B cell (primary cell): ENCODE data around the gene NTM. TPM values are rescaled to one million over a fixed set of nuclear protein-coding genes. Genes with fewer than 3 reads are reported as not detected.

Experiments
- ATAC-seq: fragments of 200-7000 bp; cut with Tn5 transposase; one replicate; pipeline ENCODE4 v1.10.0; 2021; ENCODE audit warnings: low read depth, mild to moderate bottlenecking, moderate number of reproducible peaks, moderate library complexity
- CTCF ChIA-PET: fragments of 350-600 bp; sonication (Branson Sonifier 250); formaldehyde crosslinking; loops from one replicate; lab custom pipeline; 2021; ENCODE audit warnings: antibody characterized with exemption, inconsistent platforms; lab: Charles Lee
- POLR2A ChIA-PET: fragments of 350-600 bp; sonication (Branson Sonifier 250); formaldehyde crosslinking; loops from one replicate; lab custom pipeline; 2021; ENCODE audit warnings: antibody characterized with exemption; lab: Charles Lee
- DNase-seq: peaks from one replicate; pipeline ENCODE4 v3.0.0; 2013
- H2AFZ ChIP-seq: 2 replicates; pipeline ENCODE4 v1.6.1; 2012; ENCODE audit warnings: mild to moderate bottlenecking, low read depth, low read length; ENCODE audit not compliant: insufficient read depth, poor library complexity, severe bottlenecking
- H3K27ac ChIP-seq, 2 donors: 1 replicate in 1 of 2; 2 replicates in 1 of 2; pipeline ENCODE4 v1.5.1; 2012 to 2013; ENCODE audit warnings: low read length in 2 of 2, mild to moderate bottlenecking in 2 of 2, moderate library complexity in 1 of 2
- H3K27me3 ChIP-seq, 4 experiments: fragments of 200-600 bp in 1 of 4; sonication (generic) in 1 of 4; replicated peaks in 1 of 4; 1 replicate in 2 of 4; 2 replicates in 2 of 4; pipeline versions ENCODE4 v1.6.1 to v1.7.0; 2013 to 2016; ENCODE audit warnings: low read length in 3 of 4, mild to moderate bottlenecking in 2 of 4, mixed read lengths in 1 of 4, moderate library complexity in 1 of 4; ENCODE audit not compliant: insufficient read depth in 4 of 4, control insufficient read depth in 3 of 4; ENCODE audit errors: control extremely low read depth in 1 of 4
- H3K36me3 ChIP-seq, 2 experiments: replicated peaks in 1 of 2; 1 replicate in 1 of 2; 2 replicates in 1 of 2; pipeline versions ENCODE4 v1.6.1 to v1.7.1; 2013; ENCODE audit warnings: low read length in 1 of 2; ENCODE audit not compliant: insufficient read depth in 2 of 2, control insufficient read depth in 1 of 2; ENCODE audit errors: control extremely low read depth in 1 of 2, extremely low read depth in 1 of 2
- H3K4me1 ChIP-seq, 2 donors: fragments of 200-600 bp in 1 of 2; sonication (generic) in 1 of 2; 1 replicate in 1 of 2; 2 replicates in 1 of 2; pipeline versions ENCODE4 v1.5.1 to v1.6.1; 2013 to 2017; ENCODE audit warnings: low read length in 2 of 2; ENCODE audit not compliant: control insufficient read depth in 2 of 2, insufficient read depth in 2 of 2
- H3K4me2 ChIP-seq: replicated peaks from 2 replicates; pipeline ENCODE3; 2012; ENCODE audit warnings: mild to moderate bottlenecking, low read depth, low read length; ENCODE audit not compliant: poor library complexity, severe bottlenecking
- H3K4me3 ChIP-seq, 5 experiments: fragments of 200-600 bp in 1 of 5; sonication (generic) in 1 of 5; 1 replicate in 3 of 5; 2 replicates in 2 of 5; pipeline versions ENCODE4 v1.5.1 to v1.7.0; 2011 to 2016; ENCODE audit warnings: low read length in 4 of 5, mild to moderate bottlenecking in 4 of 5, low read depth in 2 of 5, control low read depth in 1 of 5, moderate library complexity in 1 of 5; ENCODE audit not compliant: insufficient read depth in 1 of 5; ENCODE audit errors: control extremely low read depth in 1 of 5, extremely low read depth in 1 of 5
- H3K79me2 ChIP-seq: fragments of 200-600 bp; sonication (generic); one replicate; pipeline ENCODE4 v1.6.0; 2016; ENCODE audit warnings: low read length; ENCODE audit not compliant: control insufficient read depth, insufficient read depth
- H3K9ac ChIP-seq: fragments of 200-600 bp; sonication (generic); 2 replicates; pipeline ENCODE4 v1.6.1; 2017; ENCODE audit warnings: mild to moderate bottlenecking, low read length, moderate library complexity
- H3K9me3 ChIP-seq, 3 donors: one replicate each; pipeline versions ENCODE4 v1.6.1 to v1.7.1; 2013; ENCODE audit warnings: low read length in 2 of 3; ENCODE audit not compliant: control insufficient read depth in 2 of 3, insufficient read depth in 1 of 3; ENCODE audit errors: control extremely low read depth in 1 of 3
- H4K20me1 ChIP-seq: 2 replicates; pipeline ENCODE4 v1.6.0; 2012; ENCODE audit warnings: mild to moderate bottlenecking, low read length; ENCODE audit not compliant: insufficient read depth, control insufficient read depth, poor library complexity, severe bottlenecking
- H3K27ac Mint-ChIP-seq: one replicate; pipeline ENCODE4 v1.8.0; 2021; ENCODE audit warnings: mixed read lengths
- H3K27me3 Mint-ChIP-seq: one replicate; pipeline ENCODE4 v1.8.0; 2021; ENCODE audit warnings: mixed read lengths
- H3K4me1 Mint-ChIP-seq: one replicate; pipeline ENCODE4 v1.8.0; 2021; ENCODE audit warnings: mixed read lengths
- H3K4me3 Mint-ChIP-seq: one replicate; pipeline ENCODE4 v1.8.0; 2021; ENCODE audit warnings: mixed read lengths
- H3K9me3 Mint-ChIP-seq: one replicate; pipeline ENCODE4 v1.8.0; 2022; ENCODE audit warnings: mixed read lengths; ENCODE audit not compliant: insufficient read depth
- CTCF ChIP-seq: fragments of 200-600 bp; IDR thresholded peaks from one replicate; pipeline ENCODE4 v1.8.0; 2022; ENCODE audit warnings: antibody characterized with exemption, mild to moderate bottlenecking
- EZH2 ChIP-seq: IDR thresholded peaks from 2 replicates; pipeline ENCODE4 v1.6.1; 2012; ENCODE audit warnings: borderline replicate concordance, low read depth, mild to moderate bottlenecking, moderate library complexity, low read length; ENCODE audit not compliant: insufficient read depth, poor library complexity, severe bottlenecking
- WGBS: methylation state at CpG from one replicate; pipeline ENCODE4 v1.1.5; 2013; ENCODE audit warnings: missing lambda C conversion rate; ENCODE audit not compliant: insufficient coverage; 5-methylcytosine and 5-hydroxymethylcytosine counted together
- intact Hi-C: fragments of 100-400 bp; cut with micrococcal nuclease; formaldehyde crosslinking; loops from one replicate; pipeline ENCODE4 v1.10.0; 2022
- polyA plus RNA-seq: library from polyadenylated mRNA; depleted of rRNA; stranded (reverse); fragments of >200 nt; gene quantifications from 2 replicates; pipeline ENCODE4 v1.2.3, GENCODE V29; 2012
- total RNA-seq, 2 donors: library from RNA; stranded (reverse); fragments of 120-200 nt in 1 of 2; gene quantifications; 1 replicate in 1 of 2; 2 replicates in 1 of 2; pipeline versions ENCODE4 v1.2.3 to v1.2.4, GENCODE V29; 2013 to 2022

The NTM gene
- total and polyA plus RNA-seq, 2 donors (not counting 1 experiment from before 2014, with no cell fraction given): not detected

GRCh38 chr11:132238331-132238866 is 868.0 kb downstream of the NTM start:
- H4K20me1 ChIP-seq: no peaks in the 10 kb centered on the region
- H3K27me3 Mint-ChIP-seq: no peaks in the 10 kb centered on the region
- no peak overlapping the region for H3K4me3 ChIP-seq
- no peak overlapping the region for H3K27ac Mint-ChIP-seq
- ChIA-PET POLR2A (no interaction called here), CTCF (no interaction called here)
- H3K9ac ChIP-seq: no peak overlapping the region
- H3K36me3 ChIP-seq: no peaks in the 10 kb centered on the region
- no peak overlapping the region for H2AFZ ChIP-seq
- no peaks in the 10 kb centered on the region for H3K27me3 ChIP-seq
- WGBS: 85% methylated on average over 5 of the region's 7 CpGs
- peaks cover 0 to 13% (median 0%) of the 10 kb centered on the region in 3 donors for H3K9me3 ChIP-seq
- no peaks in the 10 kb centered on the region for H3K4me1 Mint-ChIP-seq
- peaks cover 2% of the 10 kb centered on the region for H3K9me3 Mint-ChIP-seq
- no peak overlapping the region for H3K27ac ChIP-seq
- DNase-seq (no peak), ATAC-seq (no peak)
- H3K4me2 ChIP-seq: no peak overlapping the region
- H3K4me1 ChIP-seq: no peaks in the 10 kb centered on the region
- no peak for TF ChIP-seq EZH2
- no peak for TF ChIP-seq CTCF
- intact Hi-C loops: no loop called here
- H3K79me2 ChIP-seq: no peaks in the 10 kb centered on the region
- no peak overlapping the region for H3K4me3 Mint-ChIP-seq

- ATAC-seq (no peak), DNase-seq (no peak)
- Histone ChIP-seq H3K79me2 (no peaks in the 10 kb centered on the region), H3K9ac (no peak overlapping the region), H3K27me3 (no peaks in the 10 kb centered on the region), H3K9me3 (peaks cover 0 to 20% (median 0%) of the 10 kb centered on the region in 3 donors), H3K36me3 (no peaks in the 10 kb centered on the region), H2AFZ (no peak overlapping the region), H4K20me1 (no peaks in the 10 kb centered on the region), H3K27ac (no peak overlapping the region), H3K4me1 (no peaks in the 10 kb centered on the region), H3K4me2 (no peak overlapping the region), H3K4me3 (no peak overlapping the region)
- ChIA-PET CTCF (no interaction called here), POLR2A (no interaction called here)
- TF ChIP-seq EZH2 (no peak), CTCF (no peak)
- intact Hi-C loops: no loop called here
- H3K4me1 Mint-ChIP-seq: no peaks in the 10 kb centered on the region
- peaks cover 2% of the 10 kb centered on the region for H3K9me3 Mint-ChIP-seq
- no peak overlapping the region for H3K27ac Mint-ChIP-seq
- 90% methylated on average over 3 of the region's 5 CpGs for WGBS
- no peaks in the 10 kb centered on the region for H3K27me3 Mint-ChIP-seq
- H3K4me3 Mint-ChIP-seq: no peak overlapping the region
Observed at GRCh38 chr11:132240374-132240773, 870.0 kb downstream of the NTM start.
